Articular chondrocyte of knee joint (primary cell): Measurements from ENCODE around the gene APEH. TPM values are rescaled to one million over a fixed set of nuclear protein-coding genes. Genes with fewer than 3 reads are reported as not detected.

Experiments used
- small RNA-seq: library from RNA; depleted of rRNA; stranded (forward); fragments of <200 nt; gene quantifications from one replicate; pipeline ENCODE3, GENCODE V24; 2012
- total RNA-seq: library from RNA; depleted of rRNA; stranded (reverse); fragments of >200 nt; gene quantifications from 2 replicates; pipeline ENCODE4 v1.2.3, GENCODE V29; 2012

APEH gene
- 70.7 and 85.2 TPM in 2 replicates for total RNA-seq

GRCh38 chr3:49673715-49674496, at the start of gene APEH:
APEH (plus strand) TSS chr3:49674351; CDS start chr3:49674402, 51 bp downstream.

GRCh38 chr3:49689046-49689907, 15.1 kb downstream of the APEH start, which contains the start of the genes MST1 and RNF123:
MST1 (minus strand) TSS chr3:49689474; CDS start chr3:49688691, 783 bp downstream.
RNF123 (plus strand) TSS chr3:49689557; CDS start chr3:49691166, 1,609 bp downstream.

GRCh38 chr3:49719214-49719884, 45.2 kb downstream of the APEH start, which contains the start of gene AMIGO3:
AMIGO3 (minus strand) TSS chr3:49719684; CDS start chr3:49719465, 219 bp downstream.

GRCh38 chr3:49723628-49724551, 49.7 kb downstream of the APEH start, which contains the start of gene GMPPB:
GMPPB (minus strand) TSS chr3:49723951; CDS start chr3:49723726, 225 bp downstream.

Small RNA genes within 50 kb of the gene (small RNA-seq; reads per million reads assigned to genes)
- gene AMIGO3 = not detected

Other genes with a start within 250 kb of the APEH start
- gene NICN1, start 245.0 kb upstream of the APEH start, total RNA-seq = 4.6 and 6.5 TPM in 2 replicates
- 58.7 and 64.2 TPM in 2 replicates for gene DAG1, start 204.1 kb upstream of the APEH start, total RNA-seq
- 0.22 and 0.26 TPM in 2 replicates for gene BSN, start 119.9 kb upstream of the APEH start, total RNA-seq
- gene MST1, start 15.1 kb downstream of the APEH start, total RNA-seq = 3.1 and 3.6 TPM in 2 replicates
- gene RNF123, start 15.2 kb downstream of the APEH start, total RNA-seq = 12.4 and 16.3 TPM in 2 replicates
- 0.32 TPM in 1 of 2 replicates, not detected in the other for gene AMIGO3, start 45.3 kb downstream of the APEH start, total RNA-seq
- gene GMPPB, start 49.6 kb downstream of the APEH start, total RNA-seq = 20.6 and 22.3 TPM in 2 replicates
- 39.3 and 40.9 TPM in 2 replicates for gene IP6K1, start 112.2 kb downstream of the APEH start, total RNA-seq
- 0.13 TPM in 1 of 2 replicates, not detected in the other for gene CDHR4, start 125.5 kb downstream of the APEH start, total RNA-seq
- gene INKA1, start 128.9 kb downstream of the APEH start, total RNA-seq = 2.5 and 2.8 TPM in 2 replicates
- gene UBA7, start 139.6 kb downstream of the APEH start, total RNA-seq = 49.7 and 53.4 TPM in 2 replicates
- gene TRAIP, start 182.2 kb downstream of the APEH start, total RNA-seq = 2.1 and 3.1 TPM in 2 replicates
- gene CAMKV, start 195.6 kb downstream of the APEH start, total RNA-seq = not detected in 2 replicates
- 0.97 and 1.3 TPM in 2 replicates for gene MST1R, start 229.5 kb downstream of the APEH start, total RNA-seq